ENCODE data around the gene MOB3B.

DNA sequence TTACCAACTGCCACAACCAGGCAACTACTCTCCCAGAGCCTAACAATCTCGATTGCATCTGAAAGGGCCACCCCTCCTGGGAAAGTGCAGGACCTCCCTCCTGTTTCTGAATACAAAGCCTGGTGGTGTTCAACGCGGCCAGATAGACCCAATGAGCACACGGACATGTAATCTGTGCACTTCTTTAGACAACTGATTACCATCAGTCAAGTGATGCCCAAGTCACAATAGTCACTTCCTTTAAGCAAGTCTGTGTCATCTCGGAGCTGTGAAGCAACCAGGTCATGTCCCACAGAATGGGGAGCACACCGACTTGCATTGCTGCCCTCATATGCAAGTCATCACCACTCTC, 42.9 kb upstream of the MOB3B start:
- no peak for TF ChIP-seq CTCF (IDR thresholded peaks at IDR 0.05)
- peak in 1 of 2 donors; percentile 6 for TF ChIP-seq POLR2A (IDR thresholded peaks at IDR 0.05)
- no peak for TF ChIP-seq EP300 (IDR thresholded peaks at IDR 0.05)
